Measurements from ENCODE around the gene MPPED2. TPM values are rescaled to one million over a fixed set of nuclear protein-coding genes. Genes with fewer than 3 reads are reported as not detected.
A peak's percentile ranks its signal among the peaks of the same experiment; 100 is the strongest.

MPPED2 gene
- 0.72 TPM for total RNA-seq

- ATAC-seq, result peak; percentile 84
Measured at GRCh38 chr11:30586251-30587144, at the start of gene MPPED2. MPPED2 (minus strand) TSS chr11:30586353; CDS start chr11:30580373, 5,980 bp downstream.

GRCh38 chr11:30635401-30635989 lies 49.3 kb upstream of the MPPED2 start:
- no peak for ATAC-seq

- peak; percentile 68 for ATAC-seq
Measured at GRCh38 chr11:30631148-30631547, 45.0 kb upstream of the MPPED2 start.

- ATAC-seq, result no peak
Measured at GRCh38 chr11:30619767-30620166, 33.6 kb upstream of the MPPED2 start.

- no peak for ATAC-seq
Measured at GRCh38 chr11:30617762-30618161, 31.6 kb upstream of the MPPED2 start.

- ATAC-seq, result no peak
Measured at GRCh38 chr11:30610628-30611027, 24.5 kb upstream of the MPPED2 start.

GRCh38 chr11:30608534-30608933 lies 22.4 kb upstream of the MPPED2 start:
- no peak for ATAC-seq

- ATAC-seq, result no peak
Measured at GRCh38 chr11:30605036-30605605, 19.0 kb upstream of the MPPED2 start.

- ATAC-seq, result no peak
Measured at GRCh38 chr11:30603357-30603756, 17.2 kb upstream of the MPPED2 start.

GRCh38 chr11:30596832-30597231 lies 10.7 kb upstream of the MPPED2 start:
- no peak for ATAC-seq

GRCh38 chr11:30595934-30596333 lies 9.8 kb upstream of the MPPED2 start:
- ATAC-seq, result no peak

- ATAC-seq, result no peak
Measured at GRCh38 chr11:30594646-30595411, 8.7 kb upstream of the MPPED2 start.

- ATAC-seq, result no peak
Measured at GRCh38 chr11:30587269-30587812, 1.2 kb upstream of the MPPED2 start.

- ATAC-seq, result peak; percentile 24
Measured at GRCh38 chr11:30585892-30586250, 282 bp downstream of the MPPED2 start.

- peak; percentile 54 for ATAC-seq
Measured at GRCh38 chr11:30585125-30585891, 845 bp downstream of the MPPED2 start.

GRCh38 chr11:30583476-30584280 lies 2.5 kb downstream of the MPPED2 start:
- no peak for ATAC-seq

GRCh38 chr11:30582726-30583125 lies 3.4 kb downstream of the MPPED2 start:
- no peak for ATAC-seq

- ATAC-seq, result no peak
Measured at GRCh38 chr11:30581675-30582074, 4.5 kb downstream of the MPPED2 start.

- ATAC-seq, result no peak
Measured at GRCh38 chr11:30580573-30580972, 5.6 kb downstream of the MPPED2 start.

- ATAC-seq, result no peak
Measured at GRCh38 chr11:30579415-30580175, 6.6 kb downstream of the MPPED2 start.
